ENCODE data around the gene CCDC60.

DNA sequence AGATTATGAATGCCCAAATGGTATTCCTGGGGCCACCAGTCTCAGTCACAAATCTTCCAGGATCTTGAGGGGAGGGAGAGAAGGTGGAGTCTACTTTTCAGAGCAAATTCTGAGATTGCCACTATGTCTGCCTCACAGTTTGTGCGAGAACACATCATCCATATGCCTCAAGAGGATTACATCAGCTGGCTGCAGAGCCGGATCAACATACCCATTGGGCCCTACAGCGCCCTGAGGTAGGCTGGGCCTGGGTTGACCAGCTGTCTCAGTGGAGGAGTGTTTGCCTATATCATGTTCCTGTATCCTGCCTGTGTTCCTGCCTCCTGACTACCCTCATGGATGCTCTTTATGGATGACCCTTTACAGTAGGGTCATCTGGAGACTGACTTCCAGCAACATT lies 205.9 kb downstream of the CCDC60 start:
- no peak for TF ChIP-seq CTCF (IDR thresholded peaks at IDR 0.05; ENCODE audit: low read depth, low read length, poor library complexity, severe bottlenecking)
- TF ChIP-seq EZH2phosphoT487 (IDR thresholded peaks at IDR 0.05; ENCODE audit: borderline replicate concordance, low read length): no peak

Measured in DOHH2 (cell line).